Neuronal stem cell (in vitro differentiated cells): ENCODE measurements around the gene CAPS.

ENCODE experiments used
- DNase-seq: peaks from one replicate; pipeline ENCODE4 v3.0.0-alpha.2; 2013; ENCODE audit warnings: low spot score
- H2AFZ ChIP-seq: one replicate; pipeline ENCODE4 v1.6.1; 2013; ENCODE audit warnings: mild to moderate bottlenecking, low read length, inconsistent platforms
- H2AK5ac ChIP-seq: 2 replicates; pipeline ENCODE4 v1.6.1; 2013; ENCODE audit warnings: low read depth, mild to moderate bottlenecking, inconsistent platforms, low read length, moderate library complexity, mixed read lengths
- H2BK120ac ChIP-seq: 2 replicates; pipeline ENCODE4 v1.6.1; 2013; ENCODE audit warnings: low read depth, mild to moderate bottlenecking, inconsistent platforms, low read length, moderate library complexity, mixed read lengths
- H2BK12ac ChIP-seq: one replicate; pipeline ENCODE4 v1.6.1; 2013; ENCODE audit warnings: low read length, inconsistent platforms
- H2BK15ac ChIP-seq: 2 replicates; pipeline ENCODE4 v1.6.1; 2013; ENCODE audit warnings: mild to moderate bottlenecking, low read length, inconsistent platforms, mixed read lengths
- H2BK5ac ChIP-seq: one replicate; pipeline ENCODE4 v1.6.1; 2013; ENCODE audit warnings: inconsistent platforms, mild to moderate bottlenecking, low read length, moderate library complexity
- H3K14ac ChIP-seq: one replicate; pipeline ENCODE4 v1.6.1; 2013; ENCODE audit warnings: low read length, inconsistent platforms
- H3K18ac ChIP-seq: 2 replicates; pipeline ENCODE4 v1.6.1; 2013; ENCODE audit warnings: low read length, inconsistent platforms
- H3K23ac ChIP-seq: 2 replicates; pipeline ENCODE4 v1.6.1; 2013; ENCODE audit warnings: low read depth, mild to moderate bottlenecking, mixed read lengths, low read length, inconsistent platforms; ENCODE audit not compliant: poor library complexity
- H3K27ac ChIP-seq: replicated peaks from 3 replicates; pipeline ENCODE4 v1.5.1; 2013; ENCODE audit warnings: low read length, inconsistent platforms
- H3K27me3 ChIP-seq, 3 experiments: 2 replicates each; pipeline ENCODE4 v1.6.1; 2013; ENCODE audit warnings: low read length in 3 of 3, mild to moderate bottlenecking in 2 of 3, inconsistent platforms in 1 of 3, low read depth in 1 of 3, mixed read lengths in 1 of 3, moderate library complexity in 1 of 3; ENCODE audit not compliant: control insufficient read depth in 3 of 3, insufficient read depth in 3 of 3
- H3K36me3 ChIP-seq, 2 donors: replicated peaks in 1 of 2; 2 replicates each; pipeline ENCODE4 v1.6.1; 2013; ENCODE audit warnings: low read length in 2 of 2; ENCODE audit not compliant: control insufficient read depth in 2 of 2, insufficient read depth in 2 of 2
- H3K4ac ChIP-seq: 2 replicates; pipeline ENCODE4 v1.6.1; 2013; ENCODE audit warnings: inconsistent platforms, mild to moderate bottlenecking, low read length, moderate library complexity
- H3K4me1 ChIP-seq, 2 donors: 1 replicate in 1 of 2; 2 replicates in 1 of 2; pipeline ENCODE4 v1.6.1; 2013; ENCODE audit warnings: low read length in 2 of 2, low read depth in 1 of 2; ENCODE audit not compliant: control insufficient read depth in 2 of 2, insufficient read depth in 1 of 2
- H3K4me2 ChIP-seq: one replicate; pipeline ENCODE4 v1.6.1; 2013; ENCODE audit warnings: mild to moderate bottlenecking, low read length, inconsistent platforms; ENCODE audit not compliant: insufficient read depth, poor library complexity, severe bottlenecking
- H3K4me3 ChIP-seq, 2 donors: 2 replicates each; pipeline ENCODE4 v1.5.1; 2013; ENCODE audit warnings: low read length in 2 of 2, mild to moderate bottlenecking in 2 of 2, inconsistent platforms in 1 of 2, moderate library complexity in 1 of 2
- H3K79me1 ChIP-seq: one replicate; pipeline ENCODE4 v1.6.1; 2013; ENCODE audit warnings: low read depth, mild to moderate bottlenecking, inconsistent platforms, low read length, moderate library complexity
- H3K9ac ChIP-seq: one replicate; pipeline ENCODE4 v1.6.1; 2013; ENCODE audit warnings: mild to moderate bottlenecking, low read depth, low read length, inconsistent platforms; ENCODE audit not compliant: poor library complexity
- H3K9me3 ChIP-seq, 2 donors: replicated peaks in 1 of 2; 2 replicates each; pipeline versions ENCODE3 to v1.6.1; 2013; ENCODE audit warnings: low read length in 2 of 2, mild to moderate bottlenecking in 2 of 2, inconsistent platforms in 1 of 2, low read depth in 1 of 2, mixed read lengths in 1 of 2, moderate library complexity in 1 of 2; ENCODE audit not compliant: control insufficient read depth in 2 of 2, insufficient read depth in 1 of 2
- H4K8ac ChIP-seq: one replicate; pipeline ENCODE4 v1.6.1; 2013; ENCODE audit warnings: low read depth, mild to moderate bottlenecking, inconsistent platforms, low read length, moderate library complexity
- H4K91ac ChIP-seq: one replicate; pipeline ENCODE4 v1.6.1; 2013; ENCODE audit warnings: low read length, low read depth, mild to moderate bottlenecking, inconsistent platforms; ENCODE audit not compliant: poor library complexity
- WGBS, 2 donors: extraction: QIAGEN DNeasy Blood & Tissue Kit; methylation state at CpG; one replicate each; pipeline ENCODE4 v1.1.7; 2013; ENCODE audit warnings: missing lambda C conversion rate in 2 of 2, mixed read lengths in 1 of 2; ENCODE audit not compliant: insufficient read length in 2 of 2, insufficient replicate concordance in 1 of 2; ENCODE audit errors: extremely low coverage in 2 of 2; 5-methylcytosine and 5-hydroxymethylcytosine counted together

The CAPS gene

DNA sequence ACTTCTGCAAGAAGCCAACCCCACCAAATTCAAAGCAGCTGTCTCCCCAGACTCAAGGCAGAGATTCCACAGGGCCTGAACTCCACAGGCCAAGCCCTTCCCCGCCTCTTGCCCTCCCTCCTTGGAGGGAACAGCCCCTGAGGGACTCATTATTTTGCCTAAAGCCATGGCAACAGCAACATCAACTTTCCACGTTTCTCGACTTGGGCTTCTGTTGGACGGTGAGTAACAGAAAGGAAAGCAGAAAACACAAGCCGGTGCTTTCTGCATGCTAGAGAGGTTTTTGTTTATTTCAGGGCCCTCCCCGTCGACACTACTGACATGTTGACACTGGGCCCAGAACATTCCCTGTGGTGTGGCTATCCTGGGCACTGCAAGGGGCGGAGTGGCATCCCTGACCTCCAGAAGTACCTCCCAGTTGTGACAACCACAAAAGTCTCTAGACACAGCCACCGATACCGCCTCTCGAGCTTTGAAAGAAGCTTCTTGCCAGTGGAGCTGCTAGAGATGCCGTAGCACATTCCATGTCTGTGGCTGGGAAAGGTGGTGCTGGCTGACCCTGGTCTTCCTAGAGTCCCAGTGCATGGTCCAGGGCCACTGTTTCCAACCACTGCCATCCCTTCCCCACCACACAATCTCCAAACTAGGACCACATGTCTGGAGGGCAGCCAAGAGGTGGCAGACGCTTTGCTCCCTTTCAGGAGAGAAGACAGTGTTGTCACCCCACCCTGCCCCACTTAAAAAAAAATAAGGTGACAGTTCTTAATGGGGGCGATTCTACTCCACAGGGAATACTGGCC lies 12.8 kb downstream of the CAPS start:
- DNase-seq, result no peak
- H3K4me3 ChIP-seq, result no peak overlapping the region
- H3K23ac ChIP-seq, result no peak overlapping the region
- H3K79me1 ChIP-seq, result peaks cover 4% of the 10 kb centered on the region
- no peak overlapping the region for H3K18ac ChIP-seq
- H3K27me3 ChIP-seq, result no peaks in the 10 kb centered on the region
- H2AK5ac ChIP-seq, result no peak overlapping the region
- no peak overlapping the region for H3K9ac ChIP-seq
- no peaks in the 10 kb centered on the region for H3K4me1 ChIP-seq
- no peak overlapping the region for H2BK120ac ChIP-seq
- peaks cover 83 to 99% of the 10 kb centered on the region in 2 donors for H3K36me3 ChIP-seq
- H2BK12ac ChIP-seq, result no peak overlapping the region
- no peak overlapping the region for H3K27ac ChIP-seq
- no peak overlapping the region for H4K91ac ChIP-seq
- H2AFZ ChIP-seq, result no peak overlapping the region
- no peak overlapping the region for H3K4ac ChIP-seq
- no peak overlapping the region for H2BK15ac ChIP-seq
- H2BK5ac ChIP-seq, result no peak overlapping the region
- no peak overlapping the region for H3K14ac ChIP-seq
- H3K9me3 ChIP-seq, result no peaks in the 10 kb centered on the region
- H4K8ac ChIP-seq, result no peak overlapping the region
- no peak overlapping the region for H3K4me2 ChIP-seq
- no CpG with 5 or more reads among the region's 14 CpGs for WGBS, 2 donors

DNA sequence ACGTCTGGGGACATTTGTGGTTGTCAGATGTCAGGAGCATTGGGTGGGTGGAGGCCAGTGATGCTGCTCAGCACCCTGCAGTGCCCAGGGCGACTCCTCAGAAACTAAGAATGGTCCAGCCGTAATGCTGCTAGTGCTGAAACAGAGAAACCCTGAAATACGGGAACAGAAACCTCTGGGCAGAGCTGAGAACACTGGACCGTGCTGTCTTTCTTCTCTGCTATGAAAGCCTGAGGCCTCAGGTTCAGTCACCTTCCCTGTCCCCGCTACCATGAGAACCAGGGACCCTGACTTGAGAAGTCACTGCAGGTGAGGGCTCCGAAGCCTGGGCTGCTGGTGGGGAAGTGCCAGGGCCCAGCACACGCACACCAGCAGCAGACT lies 13.4 kb downstream of the CAPS start:
- Histone ChIP-seq H3K9ac (no peak overlapping the region), H3K4me2 (no peak overlapping the region), H2AFZ (no peak overlapping the region), H3K4ac (no peak overlapping the region), H3K23ac (no peak overlapping the region), H2BK15ac (no peak overlapping the region), H3K36me3 (peaks cover 78 to 99% of the 10 kb centered on the region in 2 donors), H3K4me3 (peak overlapping the region in 1 of 2 donors; percentile 49), H3K27ac (no peak overlapping the region), H2AK5ac (no peak overlapping the region), H2BK120ac (no peak overlapping the region), H4K91ac (no peak overlapping the region), H3K14ac (no peak overlapping the region), H3K18ac (no peak overlapping the region), H2BK12ac (no peak overlapping the region), H3K27me3 (no peaks in the 10 kb centered on the region), H2BK5ac (no peak overlapping the region), H3K4me1 (no peaks in the 10 kb centered on the region), H4K8ac (no peak overlapping the region), H3K79me1 (peaks cover 4% of the 10 kb centered on the region), H3K9me3 (no peaks in the 10 kb centered on the region)
- WGBS, 2 donors, result no CpG with 5 or more reads among the region's 8 CpGs
- no peak for DNase-seq

DNA sequence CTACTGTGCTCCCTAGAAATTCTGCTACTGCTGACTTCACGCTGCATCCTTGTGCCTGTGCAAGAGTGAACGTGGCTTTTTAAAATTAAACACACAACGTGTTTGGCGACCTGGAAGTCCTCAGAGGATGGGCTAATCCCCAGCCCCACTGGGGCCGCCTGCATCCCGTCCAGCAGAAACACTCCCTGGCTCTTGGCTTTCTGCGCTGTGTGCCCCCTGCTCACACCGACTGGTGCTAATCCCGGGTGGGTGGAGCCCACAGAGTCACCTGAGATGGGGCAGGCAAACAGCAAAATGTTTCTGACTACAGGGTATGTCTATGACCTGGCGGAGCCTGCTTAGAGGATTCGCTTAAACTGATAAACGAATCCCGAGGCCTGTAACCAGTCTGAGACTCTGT lies 15.1 kb downstream of the CAPS start:
- no peak for DNase-seq
- no peak overlapping the region for H2AK5ac ChIP-seq
- H4K8ac ChIP-seq, result no peak overlapping the region
- no peak overlapping the region for H3K4ac ChIP-seq
- no peak overlapping the region for H3K14ac ChIP-seq
- H2BK12ac ChIP-seq, result no peak overlapping the region
- no peak overlapping the region for H4K91ac ChIP-seq
- no peak overlapping the region for H3K18ac ChIP-seq
- peaks cover 10% of the 10 kb centered on the region for H3K79me1 ChIP-seq
- no peaks in the 10 kb centered on the region for H3K4me1 ChIP-seq
- no peak overlapping the region for H3K9ac ChIP-seq
- H2BK120ac ChIP-seq, result no peak overlapping the region
- H3K4me3 ChIP-seq, result no peak overlapping the region
- no peak overlapping the region for H3K27ac ChIP-seq
- no CpG with 5 or more reads among the region's 13 CpGs for WGBS, 2 donors
- H3K27me3 ChIP-seq, result no peaks in the 10 kb centered on the region
- peaks cover 71 to 100% of the 10 kb centered on the region in 2 donors for H3K36me3 ChIP-seq
- peak overlapping the region; percentile 25 for H3K23ac ChIP-seq
- H2BK15ac ChIP-seq, result no peak overlapping the region
- no peak overlapping the region for H2AFZ ChIP-seq
- H3K9me3 ChIP-seq, result peaks cover 0 to 2% of the 10 kb centered on the region in 2 donors
- H3K4me2 ChIP-seq, result peak overlapping the region; percentile 4
- H2BK5ac ChIP-seq, result no peak overlapping the region

DNA sequence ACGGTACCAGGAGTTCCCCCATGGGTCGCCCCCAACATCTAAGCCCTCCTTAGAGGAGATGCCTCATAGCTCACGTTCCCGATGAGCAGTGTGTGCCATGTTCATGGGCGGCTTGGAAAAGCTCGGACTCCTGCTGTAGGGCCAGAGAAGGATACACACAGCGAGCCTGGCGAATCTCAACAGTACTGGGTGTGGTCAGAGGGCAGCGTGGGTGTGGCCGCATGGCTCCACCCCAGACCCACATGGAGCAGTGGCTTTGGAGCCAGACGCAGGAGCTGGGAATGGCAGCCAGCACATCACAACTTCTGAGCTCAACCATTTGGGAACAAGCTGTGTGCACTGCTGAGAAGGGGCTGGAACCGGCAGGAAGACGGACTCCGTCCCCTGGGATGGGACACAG lies 15.6 kb downstream of the CAPS start:
- no peaks in the 10 kb centered on the region for H3K27me3 ChIP-seq
- H3K9me3 ChIP-seq, result peaks cover 0 to 2% of the 10 kb centered on the region in 2 donors
- no peak overlapping the region for H2AK5ac ChIP-seq
- no CpG with 5 or more reads among the region's 14 CpGs for WGBS, 2 donors
- no peak overlapping the region for H2BK120ac ChIP-seq
- H3K4me2 ChIP-seq, result peak overlapping the region; percentile 3
- peaks cover 67 to 100% of the 10 kb centered on the region in 2 donors for H3K36me3 ChIP-seq
- H3K4ac ChIP-seq, result peak overlapping the region; percentile 14
- no peak overlapping the region for H3K27ac ChIP-seq
- peak overlapping the region; percentile 55 for H3K9ac ChIP-seq
- DNase-seq, result no peak
- no peak overlapping the region for H4K8ac ChIP-seq
- no peak overlapping the region for H3K14ac ChIP-seq
- H3K4me1 ChIP-seq, result no peaks in the 10 kb centered on the region
- no peak overlapping the region for H2AFZ ChIP-seq
- no peak overlapping the region for H2BK5ac ChIP-seq
- no peak overlapping the region for H3K18ac ChIP-seq
- H3K79me1 ChIP-seq, result peaks cover 10% of the 10 kb centered on the region
- H3K4me3 ChIP-seq, result no peak overlapping the region
- no peak overlapping the region for H2BK12ac ChIP-seq
- H3K23ac ChIP-seq, result no peak overlapping the region
- H4K91ac ChIP-seq, result no peak overlapping the region
- H2BK15ac ChIP-seq, result no peak overlapping the region
